ENCODE data around the gene LRRC36.
A peak's percentile ranks its signal among the peaks of the same experiment; 100 is the strongest.

The LRRC36 gene

GRCh38 chr16:67294938-67295361 is 31.7 kb upstream of the LRRC36 start:
- peak; percentile 82 for DNase-seq (ENCODE audit: low spot score)

- DNase-seq (ENCODE audit: low spot score), result no peak
Measured at GRCh38 chr16:67296420-67296819, 30.2 kb upstream of the LRRC36 start.

- no peak for DNase-seq (ENCODE audit: low spot score)
Measured at GRCh38 chr16:67298277-67298676, 28.3 kb upstream of the LRRC36 start.

GRCh38 chr16:67299269-67299668 is 27.3 kb upstream of the LRRC36 start:
- DNase-seq (ENCODE audit: low spot score), result no peak

GRCh38 chr16:67301080-67301782 is 25.4 kb upstream of the LRRC36 start:
- DNase-seq (ENCODE audit: low spot score), result no peak

GRCh38 chr16:67302076-67302475 is 24.5 kb upstream of the LRRC36 start:
- DNase-seq (ENCODE audit: low spot score), result no peak

GRCh38 chr16:67302970-67303369 is 23.6 kb upstream of the LRRC36 start:
- DNase-seq (ENCODE audit: low spot score), result no peak

GRCh38 chr16:67304020-67304419 is 22.6 kb upstream of the LRRC36 start:
- DNase-seq (ENCODE audit: low spot score), result no peak

GRCh38 chr16:67305216-67306071 is 21.2 kb upstream of the LRRC36 start:
- no peak for DNase-seq (ENCODE audit: low spot score)

GRCh38 chr16:67310561-67310960 is 16.1 kb upstream of the LRRC36 start:
- no peak for DNase-seq (ENCODE audit: low spot score)

GRCh38 chr16:67311607-67312488 is 14.8 kb upstream of the LRRC36 start:
- no peak for DNase-seq (ENCODE audit: low spot score)

GRCh38 chr16:67312719-67313118 is 13.9 kb upstream of the LRRC36 start:
- no peak for DNase-seq (ENCODE audit: low spot score)

GRCh38 chr16:67317853-67318252 is 8.8 kb upstream of the LRRC36 start:
- no peak for DNase-seq (ENCODE audit: low spot score)

GRCh38 chr16:67326115-67326471 is 522 bp upstream of the LRRC36 start:
- no peak for DNase-seq (ENCODE audit: low spot score)

GRCh38 chr16:67327743-67328142 is 1.1 kb downstream of the LRRC36 start:
- DNase-seq (ENCODE audit: low spot score), result no peak

- no peak for DNase-seq (ENCODE audit: low spot score)
Measured at GRCh38 chr16:67329901-67330300, 3.3 kb downstream of the LRRC36 start.

GRCh38 chr16:67333315-67333714 is 6.7 kb downstream of the LRRC36 start:
- no peak for DNase-seq (ENCODE audit: low spot score)

- no peak for DNase-seq (ENCODE audit: low spot score)
Measured at GRCh38 chr16:67336116-67336515, 9.5 kb downstream of the LRRC36 start.

GRCh38 chr16:67336648-67337047 is 10.0 kb downstream of the LRRC36 start:
- no peak for DNase-seq (ENCODE audit: low spot score)

GRCh38 chr16:67339453-67339852 is 12.8 kb downstream of the LRRC36 start:
- no peak for DNase-seq (ENCODE audit: low spot score)

GRCh38 chr16:67341250-67341649 is 14.6 kb downstream of the LRRC36 start:
- no peak for DNase-seq (ENCODE audit: low spot score)

- DNase-seq (ENCODE audit: low spot score), result no peak
Measured at GRCh38 chr16:67342616-67343015, 16.0 kb downstream of the LRRC36 start.
